CD4-positive, alpha-beta T cell (primary cell): ENCODE measurements around the gene WBP2NL. TPM values are rescaled to one million over a fixed set of nuclear protein-coding genes. Genes with fewer than 3 reads are reported as not detected.

Experiments
- ATAC-seq: fragments of 200-7000 bp; cut with Tn5 transposase; one replicate; pipeline ENCODE4 v1.10.0; 2022; ENCODE audit warnings: mild to moderate bottlenecking; ENCODE audit not compliant: poor library complexity
- CTCF ChIA-PET: fragments of 350-600 bp; sonication (Branson Sonifier 250); formaldehyde crosslinking; loops from one replicate; lab custom pipeline; 2021; ENCODE audit warnings: antibody characterized with exemption, inconsistent platforms; lab: Charles Lee
- POLR2A ChIA-PET: fragments of 350-600 bp; sonication (Branson Sonifier 250); formaldehyde crosslinking; loops from one replicate; lab custom pipeline; 2021; ENCODE audit warnings: antibody characterized with exemption, inconsistent platforms; lab: Charles Lee
- DNase-seq, 14 experiments: peaks; one replicate each; pipeline ENCODE4 v3.0.0-alpha.2; 2013 to 2020; ENCODE audit warnings: mixed read lengths in 2 of 14
- H3K27ac ChIP-seq, 2 donors: one replicate each; pipeline versions ENCODE4 v1.5.1 to v1.7.0; 2013; ENCODE audit warnings: low read length in 2 of 2, low read depth in 1 of 2, mild to moderate bottlenecking in 1 of 2
- H3K27me3 ChIP-seq, 2 experiments: 1 replicate in 1 of 2; 2 replicates in 1 of 2; pipeline versions ENCODE4 v1.6.1 to v1.7.0; 2013; ENCODE audit warnings: low read length in 2 of 2, control low read depth in 1 of 2, mild to moderate bottlenecking in 1 of 2, moderate library complexity in 1 of 2; ENCODE audit not compliant: insufficient read depth in 2 of 2, control insufficient read depth in 1 of 2
- H3K36me3 ChIP-seq: one replicate; pipeline ENCODE4 v1.6.1; 2013; ENCODE audit warnings: low read length, control low read depth; ENCODE audit not compliant: insufficient read depth
- H3K4me1 ChIP-seq: one replicate; pipeline ENCODE4 v1.6.1; 2013; ENCODE audit warnings: low read length, control low read depth; ENCODE audit not compliant: insufficient read depth
- H3K4me3 ChIP-seq: one replicate; pipeline ENCODE4 v1.5.1; 2013; ENCODE audit warnings: mild to moderate bottlenecking, low read length, moderate library complexity
- H3K9me3 ChIP-seq, 2 experiments: 1 replicate in 1 of 2; 2 replicates in 1 of 2; pipeline versions ENCODE4 v1.6.1 to v1.7.0; 2013; ENCODE audit warnings: low read length in 2 of 2, mild to moderate bottlenecking in 2 of 2, control low read depth in 1 of 2, moderate library complexity in 1 of 2; ENCODE audit not compliant: control insufficient read depth in 1 of 2, insufficient read depth in 1 of 2
- H3K27ac Mint-ChIP-seq: one replicate; pipeline ENCODE4 v1.8.0; 2020; ENCODE audit warnings: mixed read lengths
- H3K27me3 Mint-ChIP-seq: one replicate; pipeline ENCODE4 v1.8.0; 2021; ENCODE audit warnings: mixed read lengths
- H3K36me3 Mint-ChIP-seq: one replicate; pipeline ENCODE4 v1.8.0; 2021; ENCODE audit warnings: low read depth, mixed read lengths
- H3K4me1 Mint-ChIP-seq: one replicate; pipeline ENCODE4 v1.8.0; 2021; ENCODE audit warnings: low read depth, mixed read lengths
- H3K4me3 Mint-ChIP-seq: one replicate; pipeline ENCODE4 v1.8.0; 2020; ENCODE audit warnings: mild to moderate bottlenecking, mixed read lengths
- H3K9me3 Mint-ChIP-seq: one replicate; pipeline ENCODE4 v1.8.0; 2020; ENCODE audit warnings: mixed read lengths
- intact Hi-C, 2 experiments: fragments of 100-400 bp; cut with DNase I in 1 of 2; cut with micrococcal nuclease in 1 of 2; formaldehyde crosslinking; loops; one replicate each; pipeline versions ENCODE4 v1.15.1 to v1.9.0; 2023 to 2025; cut with DNase I, micrococcal nuclease
- total RNA-seq, 174 experiments: library from RNA in 2 of 174; stranded (reverse) in 2 of 174; gene quantifications; one replicate each; pipeline ENCODE4 v1.2.3 and lab custom pipeline; 2021 to 2026
- TF ChIP-seq, protein P1 (sequence below): fragments of 200-600 bp; IDR thresholded peaks from one replicate; pipeline ENCODE4 v1.8.0; 2022; ENCODE audit warnings: antibody characterized with exemption, mild to moderate bottlenecking

Gene WBP2NL
- total RNA-seq, 2 experiments from 2014 or later = 0.38 to 1.7 TPM

- CTCF ChIA-PET = no interaction called here
- no peak for ATAC-seq
- intact Hi-C loops = no loop called here
Observed at GRCh38 chr22:41978732-41979131, 19.9 kb upstream of the WBP2NL start.

GRCh38 chr22:41979423-41980250, 19.0 kb upstream of the WBP2NL start:
- H3K27me3 Mint-ChIP-seq = peaks cover 41% of the 10 kb centered on the region
- DNase-seq (no peak), ATAC-seq (no peak)
- intact Hi-C loops = no loop called here
- ChIA-PET CTCF (no interaction called here), POLR2A (no interaction called here)
- no peak overlapping the region for H3K4me3 Mint-ChIP-seq
- H3K27ac ChIP-seq = no peak overlapping the region
- no peaks in the 10 kb centered on the region for H3K36me3 Mint-ChIP-seq
- peaks cover 12% of the 10 kb centered on the region for H3K4me1 ChIP-seq
- H3K4me1 Mint-ChIP-seq = no peaks in the 10 kb centered on the region
- H3K36me3 ChIP-seq = no peaks in the 10 kb centered on the region
- no peak overlapping the region for H3K27ac Mint-ChIP-seq
- peaks cover 0 to 4% of the 10 kb centered on the region in 2 experiments for H3K9me3 ChIP-seq
- H3K4me3 ChIP-seq = no peak overlapping the region
- peaks cover 23 to 27% of the 10 kb centered on the region in 2 experiments for H3K27me3 ChIP-seq
- TF ChIP-seq, protein P1, sequence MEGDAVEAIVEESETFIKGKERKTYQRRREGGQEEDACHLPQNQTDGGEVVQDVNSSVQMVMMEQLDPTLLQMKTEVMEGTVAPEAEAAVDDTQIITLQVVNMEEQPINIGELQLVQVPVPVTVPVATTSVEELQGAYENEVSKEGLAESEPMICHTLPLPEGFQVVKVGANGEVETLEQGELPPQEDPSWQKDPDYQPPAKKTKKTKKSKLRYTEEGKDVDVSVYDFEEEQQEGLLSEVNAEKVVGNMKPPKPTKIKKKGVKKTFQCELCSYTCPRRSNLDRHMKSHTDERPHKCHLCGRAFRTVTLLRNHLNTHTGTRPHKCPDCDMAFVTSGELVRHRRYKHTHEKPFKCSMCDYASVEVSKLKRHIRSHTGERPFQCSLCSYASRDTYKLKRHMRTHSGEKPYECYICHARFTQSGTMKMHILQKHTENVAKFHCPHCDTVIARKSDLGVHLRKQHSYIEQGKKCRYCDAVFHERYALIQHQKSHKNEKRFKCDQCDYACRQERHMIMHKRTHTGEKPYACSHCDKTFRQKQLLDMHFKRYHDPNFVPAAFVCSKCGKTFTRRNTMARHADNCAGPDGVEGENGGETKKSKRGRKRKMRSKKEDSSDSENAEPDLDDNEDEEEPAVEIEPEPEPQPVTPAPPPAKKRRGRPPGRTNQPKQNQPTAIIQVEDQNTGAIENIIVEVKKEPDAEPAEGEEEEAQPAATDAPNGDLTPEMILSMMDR = no peak
- no peaks in the 10 kb centered on the region for H3K9me3 Mint-ChIP-seq

More at GRCh38 chr22:41978732-41979131, 19.9 kb upstream of the WBP2NL start:
- Histone ChIP-seq H3K27ac (no peak overlapping the region), H3K4me3 (no peak overlapping the region), H3K27me3 (peaks cover 23 to 27% of the 10 kb centered on the region in 2 experiments), H3K36me3 (no peaks in the 10 kb centered on the region), H3K9me3 (peaks cover 0 to 4% of the 10 kb centered on the region in 2 experiments), H3K4me1 (peaks cover 12% of the 10 kb centered on the region)
- TF ChIP-seq, protein P1 = no peak
- H3K27ac Mint-ChIP-seq = no peak overlapping the region
- H3K36me3 Mint-ChIP-seq = no peaks in the 10 kb centered on the region
- H3K4me1 Mint-ChIP-seq = no peaks in the 10 kb centered on the region
- H3K27me3 Mint-ChIP-seq = peaks cover 49% of the 10 kb centered on the region
- POLR2A ChIA-PET = no interaction called here
- H3K9me3 Mint-ChIP-seq = no peaks in the 10 kb centered on the region
- H3K4me3 Mint-ChIP-seq = peak overlapping the region; percentile 58
- DNase-seq = no peak

DNA sequence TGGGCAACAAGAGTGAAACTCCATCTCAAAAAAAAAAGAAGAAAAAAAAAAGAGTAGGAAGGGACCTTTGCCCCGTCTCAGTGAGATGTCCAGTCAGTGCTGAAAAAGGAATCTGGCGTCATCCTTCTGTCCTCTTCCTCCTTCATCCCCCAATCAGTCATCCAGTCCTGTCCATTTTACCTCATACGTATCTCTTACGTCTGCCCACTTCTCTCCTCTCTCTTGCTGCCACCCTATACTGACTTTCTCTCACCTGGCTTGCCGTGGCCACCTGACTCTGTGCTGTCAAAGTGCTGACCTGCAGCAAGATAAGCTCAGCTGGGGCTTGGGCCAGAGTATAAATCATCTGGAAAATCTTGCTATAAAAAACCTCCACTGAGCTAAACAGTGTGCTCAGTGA, 15.7 kb upstream of the WBP2NL start:
- no peaks in the 10 kb centered on the region for H3K9me3 Mint-ChIP-seq

More for the DNA sequence above, 15.7 kb upstream of the WBP2NL start:
- peaks cover under 1 to 1% of the 10 kb centered on the region in 2 experiments for H3K27me3 ChIP-seq
- no peak overlapping the region for H3K4me3 ChIP-seq
- Mint-ChIP-seq H3K27me3 (peaks cover 19% of the 10 kb centered on the region), H3K4me3 (no peak overlapping the region), H3K4me1 (no peaks in the 10 kb centered on the region), H3K27ac (no peak overlapping the region), H3K36me3 (no peaks in the 10 kb centered on the region)
- DNase-seq (no peak), ATAC-seq (no peak)
- no peaks in the 10 kb centered on the region for H3K36me3 ChIP-seq
- no peaks in the 10 kb centered on the region for H3K4me1 ChIP-seq
- ChIA-PET POLR2A (interaction anchor here (0.5 kb wide), 1 partner anchor 15 kb away, joined by 5 read pairs; no protein-coding TSS in a partner anchor), CTCF (no interaction called here)
- peaks cover 0 to under 1% of the 10 kb centered on the region in 2 experiments for H3K9me3 ChIP-seq
- intact Hi-C loops = no loop called here
- TF ChIP-seq, protein P1 = no peak
- no peak overlapping the region for H3K27ac ChIP-seq
